OCI-LY7 (cell line): Measurements from ENCODE around the gene PIGL. TPM values are rescaled to one million over a fixed set of nuclear protein-coding genes. Genes with fewer than 3 reads are reported as not detected.

ENCODE experiments used
- BruUV-seq: library from RNA; stranded (reverse); fragments of 400-500 nt; replicated peaks from 2 replicates; lab custom pipeline; 2021; lab: Mats Ljungman, UMichigan
- CTCF ChIA-PET: fragments of 300-600 bp; sonication (Branson Sonifier 250); formaldehyde crosslinking; loops from one replicate; lab custom pipeline; 2022; ENCODE audit warnings: antibody characterized with exemption; ENCODE audit not compliant: unreplicated experiment; lab: Charles Lee
- POLR2A ChIA-PET: fragments of 300-600 bp; sonication (Branson Sonifier 250); formaldehyde crosslinking; loops from one replicate; lab custom pipeline; 2022; ENCODE audit warnings: antibody characterized with exemption; lab: Charles Lee
- DNase-seq: peaks from one replicate; pipeline ENCODE4 v3.0.0-alpha.2; 2015; ENCODE audit warnings: low spot score
- H2AFZ ChIP-seq: fragments of 200-600 bp; sonication (generic), shearing (Covaris generic); 2 replicates; pipeline ENCODE4 v1.6.1; 2014; ENCODE audit warnings: mild to moderate bottlenecking, antibody characterized with exemption, low read length, moderate library complexity
- H3K27ac ChIP-seq: fragments of 200-600 bp; sonication (generic); 2 replicates; pipeline ENCODE4 v1.5.1; 2014; ENCODE audit warnings: mixed run types, low read depth, mild to moderate bottlenecking, moderate library complexity, low read length, inconsistent platforms; ENCODE audit not compliant: poor library complexity, severe bottlenecking
- H3K36me3 ChIP-seq: fragments of 200-600 bp; sonication (generic); 2 replicates; pipeline ENCODE4 v1.6.1; 2014; ENCODE audit warnings: mild to moderate bottlenecking, antibody characterized with exemption, low read length, moderate library complexity, mixed read lengths; ENCODE audit not compliant: insufficient read depth
- H3K4me1 ChIP-seq: fragments of 200-600 bp; sonication (generic); 2 replicates; pipeline ENCODE4 v1.5.1; 2014; ENCODE audit warnings: mild to moderate bottlenecking, low read length; ENCODE audit not compliant: insufficient read depth, poor library complexity, severe bottlenecking
- H3K4me2 ChIP-seq: fragments of 200-600 bp; sonication (generic); 2 replicates; pipeline ENCODE4 v1.6.1; 2014; ENCODE audit warnings: mild to moderate bottlenecking, low read length
- H3K4me3 ChIP-seq: fragments of 200-600 bp; sonication (generic); 2 replicates; pipeline ENCODE4 v1.5.1; 2014; ENCODE audit warnings: mild to moderate bottlenecking, low read depth, low read length; ENCODE audit not compliant: poor library complexity, severe bottlenecking
- H3K79me2 ChIP-seq: fragments of 200-600 bp; sonication (generic); 2 replicates; pipeline ENCODE4 v1.6.1; 2016; ENCODE audit warnings: low read depth, mild to moderate bottlenecking, low read length, moderate library complexity, mixed read lengths; ENCODE audit not compliant: insufficient read depth
- H3K9me2 ChIP-seq: fragments of 200-600 bp; sonication (generic); 2 replicates; pipeline ENCODE4 v1.6.1; 2016; ENCODE audit warnings: mild to moderate bottlenecking, low read length, mixed read lengths; ENCODE audit not compliant: insufficient read depth
- H3K9me3 ChIP-seq: fragments of 200-600 bp; sonication (generic); 2 replicates; pipeline ENCODE4 v1.6.1; 2014; ENCODE audit warnings: mild to moderate bottlenecking, mixed run types, low read length, mixed read lengths
- H4K20me1 ChIP-seq: fragments of 200-600 bp; sonication (generic); 2 replicates; pipeline ENCODE4 v1.6.1; 2014; ENCODE audit warnings: mild to moderate bottlenecking, antibody characterized with exemption, low read length, moderate library complexity, mixed read lengths; ENCODE audit not compliant: insufficient read depth
- EZH2phosphoT487 ChIP-seq: fragments of 200-600 bp; sonication (generic); IDR thresholded peaks from 2 replicates; pipeline ENCODE4 v1.6.1; 2018; ENCODE audit warnings: low read depth, borderline replicate concordance, mild to moderate bottlenecking, mixed run types, antibody characterized with exemption, low read length, moderate library complexity, mixed read lengths
- intact Hi-C: fragments of 100-400 bp; cut with micrococcal nuclease; formaldehyde crosslinking; loops from one replicate; pipeline ENCODE4 v1.10.0; 2022; ENCODE audit not compliant: unreplicated experiment
- total RNA-seq, 2 experiments: library from RNA; depleted of rRNA in 1 of 2; stranded (reverse); fragments of >200 nt in 1 of 2; shearing (Covaris generic) in 1 of 2; gene quantifications; 2 replicates each; pipeline ENCODE4 v1.2.3, GENCODE V29; 2014 to 2022
- TF ChIP-seq, protein P1 (sequence below): fragments of 200-600 bp; sonication (generic); conservative IDR thresholded peaks from 2 replicates; pipeline ENCODE4 v1.5.1; 2014; ENCODE audit warnings: mild to moderate bottlenecking, antibody characterized with exemption, low read length, moderate library complexity, mixed read lengths

Gene PIGL
- total RNA-seq, 2 experiments from 2014 or later: 39.4 to 43.6 TPM

DNA sequence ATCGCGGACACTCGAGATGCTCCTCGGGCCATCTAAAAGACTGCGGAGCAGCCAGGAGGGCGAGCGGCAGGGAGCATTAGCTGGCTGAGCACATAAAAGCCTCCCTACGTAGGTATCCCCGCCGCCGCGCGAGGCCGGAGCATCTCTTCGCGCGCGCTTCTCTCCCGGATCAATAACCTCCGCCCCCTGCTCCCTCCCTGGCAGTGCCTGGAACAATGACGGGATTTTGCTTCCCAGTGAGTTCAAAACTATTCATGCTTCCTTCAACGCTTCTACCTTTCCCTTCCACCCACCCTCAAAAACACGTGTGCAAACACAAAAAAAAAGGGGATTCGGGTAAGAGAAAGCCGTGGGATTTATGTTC, 135.3 kb downstream of the PIGL start:
- Histone ChIP-seq H3K9me3 (no peaks in the 10 kb centered on the region), H3K4me2 (peak overlapping the region; percentile 94), H3K36me3 (peaks cover 28% of the 10 kb centered on the region), H4K20me1 (peaks cover 5% of the 10 kb centered on the region; the same call in 1 of the 2 replicates), H3K27ac (peak overlapping the region; percentile 59), H3K9me2 (no peaks in the 10 kb centered on the region), H3K4me3 (peak overlapping the region; percentile 72), H3K79me2 (peaks cover 32% of the 10 kb centered on the region), H3K4me1 (peaks cover 35% of the 10 kb centered on the region), H2AFZ (peak overlapping the region; percentile 33; the same call in 1 of the 2 replicates)
- no TSS peak for BruUV-seq
- POLR2A ChIA-PET: interaction anchor here (1.0 to 2.1 kb wide), 5 partner anchors 8 to 53 kb away, joined by 3 to 6 read pairs (median 4); no protein-coding TSS in a partner anchor
- CTCF ChIA-PET: interaction anchor here (1.6 kb wide), 1 partner anchor 11 kb away, joined by 5 read pairs; no protein-coding TSS in a partner anchor
- TF ChIP-seq EZH2phosphoT487: no peak
- TF ChIP-seq, protein P1, sequence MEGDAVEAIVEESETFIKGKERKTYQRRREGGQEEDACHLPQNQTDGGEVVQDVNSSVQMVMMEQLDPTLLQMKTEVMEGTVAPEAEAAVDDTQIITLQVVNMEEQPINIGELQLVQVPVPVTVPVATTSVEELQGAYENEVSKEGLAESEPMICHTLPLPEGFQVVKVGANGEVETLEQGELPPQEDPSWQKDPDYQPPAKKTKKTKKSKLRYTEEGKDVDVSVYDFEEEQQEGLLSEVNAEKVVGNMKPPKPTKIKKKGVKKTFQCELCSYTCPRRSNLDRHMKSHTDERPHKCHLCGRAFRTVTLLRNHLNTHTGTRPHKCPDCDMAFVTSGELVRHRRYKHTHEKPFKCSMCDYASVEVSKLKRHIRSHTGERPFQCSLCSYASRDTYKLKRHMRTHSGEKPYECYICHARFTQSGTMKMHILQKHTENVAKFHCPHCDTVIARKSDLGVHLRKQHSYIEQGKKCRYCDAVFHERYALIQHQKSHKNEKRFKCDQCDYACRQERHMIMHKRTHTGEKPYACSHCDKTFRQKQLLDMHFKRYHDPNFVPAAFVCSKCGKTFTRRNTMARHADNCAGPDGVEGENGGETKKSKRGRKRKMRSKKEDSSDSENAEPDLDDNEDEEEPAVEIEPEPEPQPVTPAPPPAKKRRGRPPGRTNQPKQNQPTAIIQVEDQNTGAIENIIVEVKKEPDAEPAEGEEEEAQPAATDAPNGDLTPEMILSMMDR: no peak
- intact Hi-C loops: loop anchor here (2.0 to 5.0 kb wide), 3 partner anchors 29 to 135 kb away; partner anchors contain the start of genes NCOR1, PIGL and UBB
- peak; percentile 51 for DNase-seq

DNA sequence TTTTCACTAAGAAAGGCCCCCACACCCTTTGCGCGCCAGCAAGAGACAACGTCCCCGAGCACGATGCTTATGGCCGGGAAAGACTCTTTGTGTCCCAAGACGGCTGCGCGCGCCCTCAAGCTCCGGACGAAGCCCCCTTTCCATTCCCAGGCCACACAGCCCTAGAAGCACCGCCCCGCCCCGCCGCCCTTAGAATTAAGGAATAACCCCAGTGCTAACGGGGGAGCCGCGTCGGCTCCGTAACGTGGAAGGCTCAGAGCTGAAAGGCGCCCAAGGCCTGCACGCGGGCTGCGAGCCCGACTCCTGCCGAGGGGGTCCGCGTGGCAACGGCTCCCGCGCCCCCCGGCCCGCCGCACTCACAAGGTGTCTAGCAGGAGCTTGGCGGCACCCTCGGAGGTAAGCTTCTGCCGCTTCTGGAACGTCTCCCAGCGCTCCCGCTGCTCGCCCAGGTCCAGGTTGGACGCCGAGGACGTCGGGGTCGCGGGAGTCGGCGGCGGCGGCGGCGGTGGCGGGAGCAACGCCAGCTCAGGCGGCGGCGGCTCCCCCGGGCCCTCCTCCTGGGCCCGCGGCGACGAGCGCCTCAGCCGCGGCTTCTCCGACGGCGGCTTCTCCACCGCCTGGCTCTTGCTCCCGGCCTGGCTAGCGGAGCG, 135.8 kb downstream of the PIGL start:
- H3K4me1 ChIP-seq: peaks cover 35% of the 10 kb centered on the region
- H3K9me2 ChIP-seq: no peaks in the 10 kb centered on the region
- CTCF ChIA-PET: interaction anchor here (1.6 kb wide), 1 partner anchor 11 kb away, joined by 5 read pairs; no protein-coding TSS in a partner anchor
- H2AFZ ChIP-seq: peak overlapping the region; percentile 33
- peaks cover 5% of the 10 kb centered on the region; the same call in 1 of the 2 replicates for H4K20me1 ChIP-seq
- H3K36me3 ChIP-seq: peaks cover 23% of the 10 kb centered on the region
- BruUV-seq: no TSS peak
- intact Hi-C loops: loop anchor here (2.0 to 5.0 kb wide), 3 partner anchors 28 to 135 kb away; partner anchors contain the start of genes NCOR1, PIGL and UBB
- peak; percentile 64 for DNase-seq
- H3K27ac ChIP-seq: peak overlapping the region; percentile 59
- TF ChIP-seq, protein P1: no peak
- TF ChIP-seq EZH2phosphoT487: no peak
- H3K4me3 ChIP-seq: peak overlapping the region; percentile 72
- POLR2A ChIA-PET: interaction anchor here (0.6 to 2.1 kb wide), 4 partner anchors 9 to 88 kb away, joined by 3 to 6 read pairs (median 4); no protein-coding TSS in a partner anchor
- H3K9me3 ChIP-seq: no peaks in the 10 kb centered on the region
- H3K4me2 ChIP-seq: peak overlapping the region; percentile 94
- H3K79me2 ChIP-seq: peaks cover 32% of the 10 kb centered on the region
